ENCODE data around the gene PCID2. TPM values are rescaled to one million over a fixed set of nuclear protein-coding genes. Genes with fewer than 3 reads are reported as not detected.
"Not testable (repeated sequence)": the region's sequence is repeated elsewhere in the genome, so short reads cannot be mapped to it uniquely, and the experiment has no call there.

PCID2 gene
- total RNA-seq, 4 donors from 2014 or later = 44.8 to 45.8 (median 44.8) TPM

- ATAC-seq (ENCODE audit: low FRiP score) (no peak), DNase-seq (ENCODE audit: low spot score) (no peak)
- TF ChIP-seq, protein P1, sequence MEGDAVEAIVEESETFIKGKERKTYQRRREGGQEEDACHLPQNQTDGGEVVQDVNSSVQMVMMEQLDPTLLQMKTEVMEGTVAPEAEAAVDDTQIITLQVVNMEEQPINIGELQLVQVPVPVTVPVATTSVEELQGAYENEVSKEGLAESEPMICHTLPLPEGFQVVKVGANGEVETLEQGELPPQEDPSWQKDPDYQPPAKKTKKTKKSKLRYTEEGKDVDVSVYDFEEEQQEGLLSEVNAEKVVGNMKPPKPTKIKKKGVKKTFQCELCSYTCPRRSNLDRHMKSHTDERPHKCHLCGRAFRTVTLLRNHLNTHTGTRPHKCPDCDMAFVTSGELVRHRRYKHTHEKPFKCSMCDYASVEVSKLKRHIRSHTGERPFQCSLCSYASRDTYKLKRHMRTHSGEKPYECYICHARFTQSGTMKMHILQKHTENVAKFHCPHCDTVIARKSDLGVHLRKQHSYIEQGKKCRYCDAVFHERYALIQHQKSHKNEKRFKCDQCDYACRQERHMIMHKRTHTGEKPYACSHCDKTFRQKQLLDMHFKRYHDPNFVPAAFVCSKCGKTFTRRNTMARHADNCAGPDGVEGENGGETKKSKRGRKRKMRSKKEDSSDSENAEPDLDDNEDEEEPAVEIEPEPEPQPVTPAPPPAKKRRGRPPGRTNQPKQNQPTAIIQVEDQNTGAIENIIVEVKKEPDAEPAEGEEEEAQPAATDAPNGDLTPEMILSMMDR (IDR thresholded peaks at IDR 0.05) = no peak
Observed at GRCh38 chr13:113166681-113167080, 41.8 kb downstream of the PCID2 start.

DNA sequence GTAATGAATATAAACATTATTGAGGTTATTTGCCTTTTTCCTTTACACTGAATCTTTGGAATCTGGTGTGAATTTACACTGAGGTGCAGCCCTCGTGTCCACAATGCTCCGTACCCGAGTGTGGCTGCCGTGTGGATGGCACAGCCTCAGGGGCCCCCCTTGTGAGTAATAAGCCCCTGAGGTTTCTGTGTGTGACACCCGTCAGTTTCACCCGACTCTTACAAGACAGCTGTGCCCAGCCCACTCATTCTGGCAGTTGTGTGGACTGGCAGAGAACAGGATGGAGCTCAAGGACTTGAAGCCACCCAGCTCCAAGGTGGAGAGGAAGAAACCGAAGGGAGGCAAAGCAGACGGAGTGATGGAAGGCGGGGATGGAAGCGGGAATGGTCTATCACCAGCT, 42.2 kb downstream of the PCID2 start:
- ATAC-seq (ENCODE audit: low FRiP score) (no peak), DNase-seq (ENCODE audit: low spot score) (no peak)
- TF ChIP-seq, protein P1 (IDR thresholded peaks at IDR 0.05) = no peak

GRCh38 chr13:113164492-113164891, 44.0 kb downstream of the PCID2 start:
- ATAC-seq (ENCODE audit: low FRiP score) (no peak), DNase-seq (ENCODE audit: low spot score) (no peak)
- TF ChIP-seq, protein P1 (IDR thresholded peaks at IDR 0.05) = no peak

GRCh38 chr13:113162783-113163685, 45.4 kb downstream of the PCID2 start:
- TF ChIP-seq, protein P1 (IDR thresholded peaks at IDR 0.05) = no peak
- no peak for DNase-seq (ENCODE audit: low spot score)
- no peak for ATAC-seq (ENCODE audit: low FRiP score)

DNA sequence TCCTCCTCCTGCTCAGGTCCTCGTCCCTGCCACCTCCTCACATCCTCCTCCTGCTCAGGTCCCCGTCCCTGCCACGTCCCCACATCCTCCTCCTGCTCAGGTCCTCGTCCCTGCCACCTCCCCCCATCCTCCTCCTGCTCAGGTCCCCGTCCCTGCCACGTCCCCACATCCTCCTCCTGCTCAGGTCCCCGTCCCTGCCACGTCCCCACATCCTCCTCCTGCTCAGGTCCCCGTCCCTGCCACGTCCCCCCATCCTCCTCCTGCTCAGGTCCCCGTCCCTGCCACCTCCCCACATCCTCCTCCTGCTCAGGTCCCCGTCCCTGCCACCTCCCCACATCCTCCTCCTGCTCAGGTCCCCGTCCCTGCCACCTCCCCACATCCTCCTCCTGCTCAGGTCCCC, 46.5 kb downstream of the PCID2 start:
- DNase-seq (ENCODE audit: low spot score); ATAC-seq (ENCODE audit: low FRiP score): not testable (repeated sequence)

GRCh38 chr13:113161433-113161832, 47.0 kb downstream of the PCID2 start:
- TF ChIP-seq, protein P1 (IDR thresholded peaks at IDR 0.05) = no peak
- ATAC-seq (ENCODE audit: low FRiP score) (no peak), DNase-seq (ENCODE audit: low spot score) (no peak)

GRCh38 chr13:113160983-113161382, 47.5 kb downstream of the PCID2 start:
- no peak for DNase-seq (ENCODE audit: low spot score)

More at GRCh38 chr13:113160983-113161382, 47.5 kb downstream of the PCID2 start:
- no peak for ATAC-seq (ENCODE audit: low FRiP score)
- TF ChIP-seq, protein P1 (IDR thresholded peaks at IDR 0.05) = no peak

Data from omental fat pad (tissue), 4 donors.